ENCODE measurements around the gene LRRC36. TPM values are rescaled to one million over a fixed set of nuclear protein-coding genes. Genes with fewer than 3 reads are reported as not detected.

The LRRC36 gene
- total RNA-seq, 1 experiment from 2014 or later: not detected

GRCh38 chr16:67283826-67284555, 42.6 kb upstream of the LRRC36 start:
- H3K9me3 ChIP-seq (replicated peaks): peaks cover 3% of the 10 kb centered on the region; the same call in 1 of the 2 replicates
- no peaks in the 10 kb centered on the region for H3K27me3 ChIP-seq (replicated peaks)
- DNase-seq (ENCODE audit: low read depth in 1 of 2, low spot score in 2 of 2): no peak
- H3K4me1 ChIP-seq (replicated peaks): peaks cover 10% of the 10 kb centered on the region
- H3K36me3 ChIP-seq: no peaks in the 10 kb centered on the region
- H3K4me3 ChIP-seq: no peak overlapping the region
- no peak overlapping the region for H3K27ac ChIP-seq

- Histone ChIP-seq H3K27me3 (replicated peaks) (no peaks in the 10 kb centered on the region), H3K27ac (no peak overlapping the region), H3K4me3 (no peak overlapping the region), H3K4me1 (replicated peaks) (peaks cover under 1% of the 10 kb centered on the region; the same call in 1 of the 2 replicates), H3K36me3 (no peaks in the 10 kb centered on the region), H3K9me3 (replicated peaks) (no peaks in the 10 kb centered on the region)
- no peak for DNase-seq (ENCODE audit: low read depth in 1 of 2, low spot score in 2 of 2)
These were observed 41.6 kb upstream of the LRRC36 start for GRCh38 chr16:67284699-67285646.

GRCh38 chr16:67286441-67287235, 40.0 kb upstream of the LRRC36 start:
- H3K36me3 ChIP-seq: no peaks in the 10 kb centered on the region
- H3K4me1 ChIP-seq (replicated peaks): peaks cover 7% of the 10 kb centered on the region
- H3K27ac ChIP-seq: no peak overlapping the region
- H3K4me3 ChIP-seq: no peak overlapping the region
- no peaks in the 10 kb centered on the region for H3K9me3 ChIP-seq (replicated peaks)
- H3K27me3 ChIP-seq (replicated peaks): no peaks in the 10 kb centered on the region
- no peak for DNase-seq (ENCODE audit: low read depth in 1 of 2, low spot score in 2 of 2)

- Histone ChIP-seq H3K4me1 (replicated peaks) (peaks cover 7% of the 10 kb centered on the region), H3K27me3 (replicated peaks) (no peaks in the 10 kb centered on the region), H3K27ac (no peak overlapping the region), H3K9me3 (replicated peaks) (no peaks in the 10 kb centered on the region), H3K36me3 (no peaks in the 10 kb centered on the region), H3K4me3 (no peak overlapping the region)
- no peak for DNase-seq (ENCODE audit: low read depth in 1 of 2, low spot score in 2 of 2)
These were observed 38.7 kb upstream of the LRRC36 start for GRCh38 chr16:67287960-67288359.

GRCh38 chr16:67291461-67291860, 35.2 kb upstream of the LRRC36 start:
- Histone ChIP-seq H3K27ac (no peak overlapping the region), H3K36me3 (no peaks in the 10 kb centered on the region), H3K4me1 (replicated peaks) (peaks cover 13% of the 10 kb centered on the region), H3K27me3 (replicated peaks) (no peaks in the 10 kb centered on the region), H3K4me3 (no peak overlapping the region), H3K9me3 (replicated peaks) (no peaks in the 10 kb centered on the region)
- DNase-seq (ENCODE audit: low read depth in 1 of 2, low spot score in 2 of 2): no peak

- H3K27ac ChIP-seq: no peak overlapping the region
- DNase-seq (ENCODE audit: low read depth in 1 of 2, low spot score in 2 of 2): no peak
- no peaks in the 10 kb centered on the region for H3K9me3 ChIP-seq (replicated peaks)
- no peaks in the 10 kb centered on the region for H3K27me3 ChIP-seq (replicated peaks)
- H3K36me3 ChIP-seq: no peaks in the 10 kb centered on the region
- H3K4me3 ChIP-seq: no peak overlapping the region
- H3K4me1 ChIP-seq (replicated peaks): peaks cover 18% of the 10 kb centered on the region
These were observed 32.4 kb upstream of the LRRC36 start for GRCh38 chr16:67294171-67294757.

- no peaks in the 10 kb centered on the region for H3K36me3 ChIP-seq
- no peak for DNase-seq (ENCODE audit: low read depth in 1 of 2, low spot score in 2 of 2)
- H3K4me1 ChIP-seq (replicated peaks): peaks cover 18% of the 10 kb centered on the region
- H3K9me3 ChIP-seq (replicated peaks): no peaks in the 10 kb centered on the region
- no peaks in the 10 kb centered on the region for H3K27me3 ChIP-seq (replicated peaks)
- H3K27ac ChIP-seq: no peak overlapping the region
- H3K4me3 ChIP-seq: no peak overlapping the region
These were observed 31.7 kb upstream of the LRRC36 start for GRCh38 chr16:67294938-67295361.

GRCh38 chr16:67296420-67296819, 30.2 kb upstream of the LRRC36 start:
- Histone ChIP-seq H3K27me3 (replicated peaks) (no peaks in the 10 kb centered on the region), H3K27ac (no peak overlapping the region), H3K4me3 (no peak overlapping the region), H3K9me3 (replicated peaks) (no peaks in the 10 kb centered on the region), H3K36me3 (no peaks in the 10 kb centered on the region), H3K4me1 (replicated peaks) (peaks cover 12% of the 10 kb centered on the region)
- DNase-seq (ENCODE audit: low read depth in 1 of 2, low spot score in 2 of 2): peak in 1 of 2 experiments; percentile 56

- no peak overlapping the region for H3K27ac ChIP-seq
- H3K27me3 ChIP-seq (replicated peaks): no peaks in the 10 kb centered on the region
- H3K4me3 ChIP-seq: no peak overlapping the region
- DNase-seq (ENCODE audit: low read depth in 1 of 2, low spot score in 2 of 2): no peak
- no peaks in the 10 kb centered on the region for H3K9me3 ChIP-seq (replicated peaks)
- H3K36me3 ChIP-seq: no peaks in the 10 kb centered on the region
- peaks cover 12% of the 10 kb centered on the region for H3K4me1 ChIP-seq (replicated peaks)
These were observed 28.3 kb upstream of the LRRC36 start for GRCh38 chr16:67298277-67298676.

- no peak for DNase-seq (ENCODE audit: low read depth in 1 of 2, low spot score in 2 of 2)
- no peak overlapping the region for H3K27ac ChIP-seq
- no peaks in the 10 kb centered on the region for H3K9me3 ChIP-seq (replicated peaks)
- H3K27me3 ChIP-seq (replicated peaks): no peaks in the 10 kb centered on the region
- no peaks in the 10 kb centered on the region for H3K36me3 ChIP-seq
- H3K4me3 ChIP-seq: no peak overlapping the region
- peaks cover 12% of the 10 kb centered on the region for H3K4me1 ChIP-seq (replicated peaks)
These were observed 27.3 kb upstream of the LRRC36 start for GRCh38 chr16:67299269-67299668.

GRCh38 chr16:67301080-67301782, 25.4 kb upstream of the LRRC36 start:
- no peak for DNase-seq (ENCODE audit: low read depth in 1 of 2, low spot score in 2 of 2)
- Histone ChIP-seq H3K27ac (no peak overlapping the region), H3K27me3 (replicated peaks) (no peaks in the 10 kb centered on the region), H3K9me3 (replicated peaks) (no peaks in the 10 kb centered on the region; the same call in 1 of the 2 replicates), H3K4me3 (no peak overlapping the region), H3K4me1 (replicated peaks) (peaks cover 7% of the 10 kb centered on the region), H3K36me3 (no peaks in the 10 kb centered on the region)

- no peak for DNase-seq (ENCODE audit: low read depth in 1 of 2, low spot score in 2 of 2)
- no peaks in the 10 kb centered on the region; the same call in 1 of the 2 replicates for H3K9me3 ChIP-seq (replicated peaks)
- no peaks in the 10 kb centered on the region for H3K36me3 ChIP-seq
- no peak overlapping the region for H3K27ac ChIP-seq
- H3K4me3 ChIP-seq: no peak overlapping the region
- no peaks in the 10 kb centered on the region; the same call in 1 of the 2 replicates for H3K4me1 ChIP-seq (replicated peaks)
- H3K27me3 ChIP-seq (replicated peaks): no peaks in the 10 kb centered on the region
These were observed 24.5 kb upstream of the LRRC36 start for GRCh38 chr16:67302076-67302475.

- Histone ChIP-seq H3K9me3 (replicated peaks) (no peaks in the 10 kb centered on the region; the same call in 1 of the 2 replicates), H3K27ac (no peak overlapping the region), H3K27me3 (replicated peaks) (no peaks in the 10 kb centered on the region), H3K4me1 (replicated peaks) (no peaks in the 10 kb centered on the region), H3K36me3 (no peaks in the 10 kb centered on the region), H3K4me3 (no peak overlapping the region)
- no peak for DNase-seq (ENCODE audit: low read depth in 1 of 2, low spot score in 2 of 2)
These were observed 23.6 kb upstream of the LRRC36 start for GRCh38 chr16:67302970-67303369.

Data from SJSA1 (cell line).